Measurements from ENCODE around the gene PRPF19.

DNA sequence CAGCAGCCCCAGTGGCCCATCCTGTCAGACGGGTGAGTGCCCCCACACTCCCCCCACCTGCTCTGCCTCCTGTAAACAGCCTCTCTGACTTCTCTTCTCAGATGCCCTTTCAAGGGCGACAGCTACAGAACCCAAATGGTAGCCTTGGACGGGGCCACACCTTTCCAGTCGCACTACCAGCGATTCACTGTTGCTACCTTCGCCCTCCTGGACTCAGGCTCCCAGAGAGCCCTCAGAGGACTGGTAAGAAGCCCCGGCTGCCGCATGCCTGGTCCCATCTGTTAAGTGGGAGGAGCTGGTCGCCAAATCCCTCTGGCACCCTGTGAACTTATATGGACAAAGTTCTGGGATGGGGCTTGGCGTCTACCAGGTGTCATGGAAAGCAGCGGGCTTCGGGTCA, 32.9 kb downstream of the PRPF19 start:
- TF ChIP-seq EZH2 (IDR thresholded peaks at IDR 0.05; ENCODE audit: insufficient read depth, poor library complexity, severe bottlenecking) (no peak), EZH2phosphoT487 (IDR thresholded peaks at IDR 0.05; ENCODE audit: insufficient read depth, low read depth) (no peak)

Data from GM23248 (cell line).